Kidney epithelial cell (primary cell): ENCODE results near the gene SAPCD1. TPM values are rescaled to one million over a fixed set of nuclear protein-coding genes. Genes with fewer than 3 reads are reported as not detected.

Source experiments
- DNase-seq: peaks from one replicate; pipeline ENCODE4 v3.0.0-alpha.2; 2010; ENCODE audit warnings: low read depth
- H3K27me3 ChIP-seq: 2 replicates; pipeline ENCODE4 v1.6.0; 2011; ENCODE audit warnings: low read length; ENCODE audit not compliant: control insufficient read depth, insufficient read depth
- H3K36me3 ChIP-seq: 2 replicates; pipeline ENCODE4 v1.5.1; 2011; ENCODE audit warnings: low read length; ENCODE audit not compliant: control insufficient read depth, insufficient read depth
- H3K4me3 ChIP-seq: 2 replicates; pipeline ENCODE4 v1.5.1; 2011; ENCODE audit warnings: low read depth, mild to moderate bottlenecking, control low read depth, low read length
- CTCF ChIP-seq: IDR thresholded peaks from 2 replicates; pipeline ENCODE4 v1.5.1; 2011; ENCODE audit warnings: mild to moderate bottlenecking, moderate library complexity, low read length, control low read depth, inconsistent platforms; ENCODE audit not compliant: insufficient read depth, poor library complexity, severe bottlenecking
- total RNA-seq: library from RNA; depleted of rRNA; stranded (reverse); fragments of >200 nt; gene quantifications from 2 replicates; pipeline ENCODE4 v1.2.3, GENCODE V29; 2015

The SAPCD1 gene
- total RNA-seq, 1 donor from 2014 or later: 2.2 TPM

GRCh38 chr6:31765910-31766794, 3.7 kb downstream of the SAPCD1 start:
- Histone ChIP-seq H3K4me3 (peak overlapping the region; percentile 14), H3K27me3 (no peaks in the 10 kb centered on the region), H3K36me3 (no peaks in the 10 kb centered on the region)
- no peak for DNase-seq
- TF ChIP-seq CTCF: no peak

DNA sequence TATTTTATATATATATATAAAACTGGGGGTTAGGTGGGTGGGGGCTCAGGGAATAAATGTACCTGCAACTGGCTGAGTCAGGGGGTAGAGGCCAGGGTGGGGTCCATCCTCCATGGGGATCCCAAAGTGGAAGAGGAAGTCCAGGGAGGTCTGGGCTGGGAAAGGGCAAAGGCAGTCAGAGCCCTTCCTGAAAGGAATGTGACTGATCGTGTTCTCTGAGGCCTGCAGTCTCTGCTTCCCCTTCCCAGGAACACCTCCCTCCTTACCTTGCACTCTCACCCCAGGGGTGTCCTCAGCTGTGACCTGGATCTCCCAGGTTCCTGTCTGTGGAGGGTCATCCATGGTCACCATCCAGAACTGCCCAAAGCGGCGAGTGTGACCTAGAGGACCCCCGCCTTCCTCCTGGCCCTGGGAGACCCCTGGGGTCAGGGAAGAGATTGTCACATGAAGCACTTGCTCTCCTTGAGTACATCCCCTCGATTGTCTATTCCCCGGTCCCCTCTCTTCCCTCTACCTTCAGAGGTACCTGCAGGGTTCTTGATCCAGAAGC, 4.7 kb downstream of the SAPCD1 start:
- Histone ChIP-seq H3K36me3 (no peaks in the 10 kb centered on the region), H3K27me3 (no peaks in the 10 kb centered on the region), H3K4me3 (no peak overlapping the region)
- TF ChIP-seq CTCF: no peak
- no peak for DNase-seq

- Histone ChIP-seq H3K36me3 (no peaks in the 10 kb centered on the region), H3K4me3 (no peak overlapping the region), H3K27me3 (no peaks in the 10 kb centered on the region)
- no peak for TF ChIP-seq CTCF
- DNase-seq: no peak
Measured at GRCh38 chr6:31768363-31769257, 6.2 kb downstream of the SAPCD1 start.

GRCh38 chr6:31769684-31770371, 7.4 kb downstream of the SAPCD1 start:
- Histone ChIP-seq H3K27me3 (no peaks in the 10 kb centered on the region), H3K4me3 (no peak overlapping the region), H3K36me3 (no peaks in the 10 kb centered on the region)
- TF ChIP-seq CTCF: peak; percentile 84
- DNase-seq: no peak

DNA sequence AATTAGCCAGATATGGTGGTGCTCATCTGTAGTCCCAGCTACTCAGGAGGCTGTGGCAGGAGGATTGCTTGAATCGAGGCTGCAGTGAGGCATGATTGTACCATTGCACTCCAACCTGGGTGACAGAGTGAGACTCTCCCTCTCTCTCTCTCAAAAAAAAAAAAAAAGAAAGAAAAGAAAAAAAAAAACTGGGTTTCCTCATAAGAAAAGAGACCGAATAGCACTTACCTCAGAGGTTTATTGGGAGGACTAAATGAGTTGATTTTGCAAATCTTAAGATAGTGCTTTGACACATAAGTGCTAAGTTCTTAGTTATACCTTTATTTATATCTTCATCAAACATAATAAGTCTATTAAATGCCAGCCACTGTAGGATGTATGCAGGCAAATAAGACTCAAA, 8.4 kb downstream of the SAPCD1 start:
- no peak for TF ChIP-seq CTCF
- no peaks in the 10 kb centered on the region for H3K27me3 ChIP-seq
- H3K36me3 ChIP-seq: no peaks in the 10 kb centered on the region
- no peak for DNase-seq
- H3K4me3 ChIP-seq: no peak overlapping the region
